Astrocyte (in vitro differentiated cells and primary cell): ENCODE results near the gene PIK3R6. TPM values are rescaled to one million over a fixed set of nuclear protein-coding genes. Genes with fewer than 3 reads are reported as not detected.

Experiments used
- DNase-seq: peaks from one replicate; pipeline ENCODE4 v3.0.0-alpha.2; 2010; ENCODE audit warnings: low read depth
- FAIRE-seq: peaks from 2 replicates; lab custom pipeline; 2011; peaks lifted over from hg19 to GRCh38; lab: Jason Lieb, UNC
- H2AFZ ChIP-seq: 2 replicates; pipeline ENCODE4 v1.6.0; 2012; ENCODE audit warnings: low read depth, low read length, inconsistent platforms
- H3K27ac ChIP-seq: 2 replicates; pipeline ENCODE4 v1.5.1; 2011; ENCODE audit warnings: low read depth, low read length, inconsistent platforms
- H3K27me3 ChIP-seq: 2 replicates; pipeline ENCODE4 v1.6.0; 2011; ENCODE audit warnings: low read length, inconsistent platforms; ENCODE audit not compliant: insufficient read depth
- H3K36me3 ChIP-seq: 2 replicates; pipeline ENCODE4 v1.5.1; 2011; ENCODE audit warnings: low read length, inconsistent platforms; ENCODE audit not compliant: insufficient read depth
- H3K4me1 ChIP-seq: 2 replicates; pipeline ENCODE4 v1.5.1; 2011; ENCODE audit warnings: low read length, inconsistent platforms; ENCODE audit not compliant: insufficient read depth
- H3K4me2 ChIP-seq: 2 replicates; pipeline ENCODE4 v1.6.0; 2012; ENCODE audit warnings: low read length, inconsistent platforms
- H3K4me3 ChIP-seq: 2 replicates; pipeline ENCODE4 v1.5.1; 2011; ENCODE audit warnings: low read depth, mild to moderate bottlenecking, low read length, inconsistent platforms; ENCODE audit not compliant: insufficient read depth
- H3K79me2 ChIP-seq: 2 replicates; pipeline ENCODE4 v1.6.0; 2012; ENCODE audit warnings: mild to moderate bottlenecking, low read length, inconsistent platforms; ENCODE audit not compliant: insufficient read depth
- H3K9ac ChIP-seq: 2 replicates; pipeline ENCODE4 v1.6.0; 2012; ENCODE audit warnings: mild to moderate bottlenecking, low read length, inconsistent platforms
- H3K9me3 ChIP-seq: 2 replicates; pipeline ENCODE4 v1.5.1; 2012; ENCODE audit warnings: low read depth, mild to moderate bottlenecking, low read length, inconsistent platforms; ENCODE audit not compliant: insufficient read depth
- H4K20me1 ChIP-seq: 2 replicates; pipeline ENCODE4 v1.6.0; 2012; ENCODE audit warnings: low read length, inconsistent platforms; ENCODE audit not compliant: insufficient read depth
- H3K27ac Mint-ChIP-seq: one replicate; pipeline ENCODE4 v1.8.0; 2021; ENCODE audit warnings: mild to moderate bottlenecking, mixed read lengths; ENCODE audit not compliant: unreplicated experiment
- H3K27me3 Mint-ChIP-seq: one replicate; pipeline ENCODE4 v1.8.0; 2021; ENCODE audit warnings: low read depth, mixed read lengths; ENCODE audit not compliant: unreplicated experiment
- H3K36me3 Mint-ChIP-seq: one replicate; pipeline ENCODE4 v1.8.0; 2021; ENCODE audit warnings: low read depth, mixed read lengths; ENCODE audit not compliant: unreplicated experiment
- H3K4me1 Mint-ChIP-seq: one replicate; pipeline ENCODE4 v1.8.0; 2021; ENCODE audit warnings: low read depth, mixed read lengths; ENCODE audit not compliant: unreplicated experiment
- H3K4me3 Mint-ChIP-seq: one replicate; pipeline ENCODE4 v1.8.0; 2021; ENCODE audit warnings: mild to moderate bottlenecking, moderate library complexity, mixed read lengths; ENCODE audit not compliant: unreplicated experiment
- H3K9me3 Mint-ChIP-seq: one replicate; pipeline ENCODE4 v1.8.0; 2021; ENCODE audit warnings: mild to moderate bottlenecking, mixed read lengths; ENCODE audit not compliant: unreplicated experiment
- CTCF ChIP-seq: IDR thresholded peaks from 2 replicates; pipeline ENCODE4 v1.5.1; 2011; ENCODE audit warnings: low read depth, mild to moderate bottlenecking, inconsistent platforms, low read length, moderate library complexity; ENCODE audit not compliant: insufficient read depth
- EZH2 ChIP-seq: IDR thresholded peaks from 2 replicates; pipeline ENCODE4 v1.6.1; 2012; ENCODE audit warnings: mild to moderate bottlenecking, low read length, inconsistent platforms; ENCODE audit not compliant: insufficient read depth
- total RNA-seq: library from RNA; stranded (reverse); gene quantifications from 2 replicates; pipeline ENCODE4 v1.2.1, GENCODE V29; 2021

The PIK3R6 gene
- total RNA-seq, 1 donor from 2014 or later: not detected

- Mint-ChIP-seq H3K4me1 (no peaks in the 10 kb centered on the region), H3K4me3 (no peak overlapping the region), H3K36me3 (peaks cover 2% of the 10 kb centered on the region), H3K9me3 (peaks cover 4% of the 10 kb centered on the region), H3K27me3 (peaks cover 48% of the 10 kb centered on the region), H3K27ac (no peak overlapping the region)
- Histone ChIP-seq H3K4me2 (no peak overlapping the region), H2AFZ (no peak overlapping the region), H3K4me3 (no peak overlapping the region), H3K27ac (no peak overlapping the region), H3K9me3 (no peaks in the 10 kb centered on the region), H3K9ac (no peak overlapping the region), H3K36me3 (no peaks in the 10 kb centered on the region), H3K4me1 (no peaks in the 10 kb centered on the region), H3K27me3 (peaks cover 18% of the 10 kb centered on the region), H4K20me1 (no peaks in the 10 kb centered on the region), H3K79me2 (no peaks in the 10 kb centered on the region)
- TF ChIP-seq EZH2 (no peak), CTCF (no peak)
- DNase-seq (no peak), FAIRE-seq (no peak)
Measured at GRCh38 chr17:8872705-8873435, 5.4 kb upstream of the PIK3R6 start.

- TF ChIP-seq CTCF (no peak), EZH2 (no peak)
- Histone ChIP-seq H3K27ac (no peak overlapping the region), H3K36me3 (no peaks in the 10 kb centered on the region), H3K27me3 (peaks cover 23% of the 10 kb centered on the region), H3K79me2 (no peaks in the 10 kb centered on the region), H3K4me3 (no peak overlapping the region), H4K20me1 (no peaks in the 10 kb centered on the region), H3K9me3 (no peaks in the 10 kb centered on the region), H3K4me2 (no peak overlapping the region), H3K9ac (no peak overlapping the region), H2AFZ (no peak overlapping the region), H3K4me1 (no peaks in the 10 kb centered on the region)
- no peak overlapping the region for H3K27ac Mint-ChIP-seq
- no peaks in the 10 kb centered on the region for H3K4me1 Mint-ChIP-seq
- peaks cover 53% of the 10 kb centered on the region for H3K27me3 Mint-ChIP-seq
- DNase-seq: no peak
- no peak overlapping the region for H3K4me3 Mint-ChIP-seq
- peaks cover 2% of the 10 kb centered on the region for H3K36me3 Mint-ChIP-seq
- no peak for FAIRE-seq
- H3K9me3 Mint-ChIP-seq: peaks cover 4% of the 10 kb centered on the region
Measured at GRCh38 chr17:8872036-8872704, 4.7 kb upstream of the PIK3R6 start.
